ENCODE measurements around the gene CRP. TPM values are rescaled to one million over a fixed set of nuclear protein-coding genes. Genes with fewer than 3 reads are reported as not detected.

The CRP gene
- total RNA-seq, 1 experiment from 2014 or later = 0.90 TPM

GRCh38 chr1:159751031-159751430 lies 36.6 kb upstream of the CRP start:
- no peaks in the 10 kb centered on the region for H3K36me3 ChIP-seq (ENCODE audit: control insufficient read depth, insufficient read depth, low read length)
- in situ Hi-C loops (cut with HindIII; ENCODE audit: low pct_unique_long_range_greater_than_20kb, low sequenced_read_pairs) = no loop called here
- H3K4me1 ChIP-seq (ENCODE audit: control insufficient read depth, insufficient read depth, low read length) = no peaks in the 10 kb centered on the region
- no peak overlapping the region for H3K4me3 ChIP-seq (ENCODE audit: low read depth in 2 of 2, low read length in 2 of 2)
- POLR2A ChIA-PET = no interaction called here
- CTCF ChIA-PET = no interaction called here
- TF ChIP-seq CTCF (IDR thresholded peaks at IDR 0.05) (no peak), REST (IDR thresholded peaks at IDR 0.05; ENCODE audit: insufficient read depth in 1 of 2, low read depth in 2 of 2, low read length in 1 of 2) (no peak), TCF7L2 (IDR thresholded peaks at IDR 0.05; ENCODE audit: low read depth, low read length) (no peak), POLR2AphosphoS5 (IDR thresholded peaks at IDR 0.05; ENCODE audit: low read depth, low read length) (no peak), SIN3A (IDR thresholded peaks at IDR 0.05; ENCODE audit: borderline replicate concordance, insufficient read depth, low read depth, low read length) (no peak)
- BruUV-seq (replicated peaks) = no TSS peak
- H3K9me3 ChIP-seq (ENCODE audit: control insufficient read depth, insufficient read depth, low read depth, low read length) = no peaks in the 10 kb centered on the region
- H3K27me3 ChIP-seq (ENCODE audit: control insufficient read depth, insufficient read depth, low read length) = no peaks in the 10 kb centered on the region
- no peak overlapping the region for H3K27ac ChIP-seq (ENCODE audit: low read length)
- ATAC-seq (no peak), DNase-seq (ENCODE audit: low read depth, low spot score) (no peak)
- intact Hi-C loops (cut with micrococcal nuclease; ENCODE audit: unreplicated experiment) = no loop called here

GRCh38 chr1:159750621-159751020 lies 36.2 kb upstream of the CRP start:
- H3K27ac ChIP-seq (ENCODE audit: low read length) = no peak overlapping the region
- TF ChIP-seq TCF7L2 (IDR thresholded peaks at IDR 0.05; ENCODE audit: low read depth, low read length) (no peak), REST (IDR thresholded peaks at IDR 0.05; ENCODE audit: insufficient read depth in 1 of 2, low read depth in 2 of 2, low read length in 1 of 2) (no peak), SIN3A (IDR thresholded peaks at IDR 0.05; ENCODE audit: borderline replicate concordance, insufficient read depth, low read depth, low read length) (no peak), CTCF (IDR thresholded peaks at IDR 0.05) (no peak), POLR2AphosphoS5 (IDR thresholded peaks at IDR 0.05; ENCODE audit: low read depth, low read length) (no peak)
- no peaks in the 10 kb centered on the region for H3K36me3 ChIP-seq (ENCODE audit: control insufficient read depth, insufficient read depth, low read length)
- DNase-seq (ENCODE audit: low read depth, low spot score) (no peak), ATAC-seq (no peak)
- no peaks in the 10 kb centered on the region for H3K4me1 ChIP-seq (ENCODE audit: control insufficient read depth, insufficient read depth, low read length)
- no peaks in the 10 kb centered on the region for H3K9me3 ChIP-seq (ENCODE audit: control insufficient read depth, insufficient read depth, low read depth, low read length)
- no peaks in the 10 kb centered on the region for H3K27me3 ChIP-seq (ENCODE audit: control insufficient read depth, insufficient read depth, low read length)
- intact Hi-C loops (cut with micrococcal nuclease; ENCODE audit: unreplicated experiment) = no loop called here
- ChIA-PET CTCF (no interaction called here), POLR2A (no interaction called here)
- BruUV-seq (replicated peaks) = no TSS peak
- no peak overlapping the region for H3K4me3 ChIP-seq (ENCODE audit: low read depth in 2 of 2, low read length in 2 of 2)
- in situ Hi-C loops (cut with HindIII; ENCODE audit: low pct_unique_long_range_greater_than_20kb, low sequenced_read_pairs) = no loop called here

Data from Panc1 (cell line).